H9 (cell line): ENCODE measurements around the gene GATAD2B. TPM values are rescaled to one million over a fixed set of nuclear protein-coding genes. Genes with fewer than 3 reads are reported as not detected.

Experiments used
- DNase-seq: peaks from one replicate; pipeline ENCODE4 v3.0.0-alpha.2; 2017
- H2AFZ ChIP-seq: one replicate; pipeline ENCODE4 v1.6.1; 2013; ENCODE audit warnings: mild to moderate bottlenecking, low read length, control low read depth, moderate library complexity
- H2AK5ac ChIP-seq: 2 replicates; pipeline ENCODE4 v1.6.1; 2013; ENCODE audit warnings: low read length, control low read depth, mixed read lengths; ENCODE audit not compliant: insufficient read length
- H2BK120ac ChIP-seq: one replicate; pipeline ENCODE4 v1.6.1; 2013; ENCODE audit warnings: low read depth, mild to moderate bottlenecking, low read length, control low read depth, inconsistent platforms; ENCODE audit not compliant: poor library complexity, severe bottlenecking
- H2BK12ac ChIP-seq: 2 replicates; pipeline ENCODE4 v1.6.1; 2013; ENCODE audit warnings: low read length, control low read depth, mixed read lengths, low read depth; ENCODE audit not compliant: insufficient read length
- H2BK15ac ChIP-seq: 2 replicates; pipeline ENCODE4 v1.6.1; 2013; ENCODE audit warnings: low read depth, low read length, control low read depth
- H2BK20ac ChIP-seq: one replicate; pipeline ENCODE4 v1.6.1; 2013; ENCODE audit warnings: low read depth, mild to moderate bottlenecking, low read length, control low read depth, inconsistent platforms; ENCODE audit not compliant: poor library complexity, severe bottlenecking
- H2BK5ac ChIP-seq: 2 replicates; pipeline ENCODE4 v1.6.1; 2013; ENCODE audit warnings: low read length, control low read depth, mixed read lengths; ENCODE audit not compliant: insufficient read length
- H3K14ac ChIP-seq: 2 replicates; pipeline ENCODE4 v1.6.1; 2013; ENCODE audit warnings: low read length, control low read depth; ENCODE audit not compliant: insufficient read depth
- H3K18ac ChIP-seq: 2 replicates; pipeline ENCODE4 v1.6.1; 2013; ENCODE audit warnings: low read depth, mild to moderate bottlenecking, mixed read lengths, low read length, control low read depth; ENCODE audit not compliant: insufficient read length
- H3K23ac ChIP-seq: 2 replicates; pipeline ENCODE4 v1.6.1; 2013; ENCODE audit warnings: low read length, control low read depth, mixed read lengths, low read depth; ENCODE audit not compliant: insufficient read length
- H3K23me2 ChIP-seq: 2 replicates; pipeline ENCODE4 v1.6.1; 2013; ENCODE audit warnings: low read depth, mild to moderate bottlenecking, mixed read lengths, low read length, control low read depth; ENCODE audit not compliant: insufficient read length, poor library complexity, severe bottlenecking
- H3K27ac ChIP-seq: 2 replicates; pipeline ENCODE4 v1.5.1; 2013; ENCODE audit warnings: low read length, control low read depth, mixed read lengths, low read depth; ENCODE audit not compliant: insufficient read length
- H3K27me3 ChIP-seq: 2 replicates; pipeline ENCODE4 v1.6.1; 2013; ENCODE audit warnings: low read length, control low read depth, inconsistent platforms; ENCODE audit not compliant: insufficient read depth
- H3K4ac ChIP-seq: 2 replicates; pipeline ENCODE4 v1.6.1; 2013; ENCODE audit warnings: low read depth, mild to moderate bottlenecking, control low read depth, inconsistent platforms, low read length, moderate library complexity
- H3K4me1 ChIP-seq: 2 replicates; pipeline ENCODE4 v1.6.1; 2013; ENCODE audit warnings: low read length, control low read depth, inconsistent platforms; ENCODE audit not compliant: insufficient read depth
- H3K4me2 ChIP-seq: 2 replicates; pipeline ENCODE4 v1.6.1; 2013; ENCODE audit warnings: low read length, control low read depth, mixed read lengths; ENCODE audit not compliant: insufficient read length, insufficient read depth
- H3K56ac ChIP-seq: 2 replicates; pipeline ENCODE4 v1.6.1; 2013; ENCODE audit warnings: low read depth, mild to moderate bottlenecking, mixed read lengths, low read length, control low read depth; ENCODE audit not compliant: insufficient read length
- H3K79me1 ChIP-seq: 2 replicates; pipeline ENCODE4 v1.6.1; 2013; ENCODE audit warnings: low read depth, mild to moderate bottlenecking, moderate library complexity, low read length, control low read depth, inconsistent platforms; ENCODE audit not compliant: insufficient read depth, poor library complexity, severe bottlenecking
- H3K79me2 ChIP-seq: 2 replicates; pipeline ENCODE4 v1.6.1; 2013; ENCODE audit warnings: low read length, control low read depth, inconsistent platforms; ENCODE audit not compliant: insufficient read depth
- H3K9ac ChIP-seq: 2 replicates; pipeline ENCODE4 v1.6.1; 2013; ENCODE audit warnings: low read length, control low read depth, mixed read lengths; ENCODE audit not compliant: insufficient read length; ENCODE audit errors: extremely low read depth
- H3K9me3 ChIP-seq: one replicate; pipeline ENCODE4 v1.6.1; 2013; ENCODE audit warnings: low read depth, low read length, inconsistent platforms; ENCODE audit not compliant: control insufficient read depth
- H3T11ph ChIP-seq: one replicate; pipeline ENCODE4 v1.6.1; 2013; ENCODE audit warnings: mild to moderate bottlenecking, low read length, control low read depth, inconsistent platforms
- H4K20me1 ChIP-seq: one replicate; pipeline ENCODE4 v1.6.1; 2013; ENCODE audit not compliant: control insufficient read depth, insufficient read length, insufficient read depth
- H4K5ac ChIP-seq: 2 replicates; pipeline ENCODE4 v1.6.1; 2013; ENCODE audit warnings: low read depth, mild to moderate bottlenecking, mixed read lengths, low read length, control low read depth; ENCODE audit not compliant: insufficient read length
- H4K8ac ChIP-seq: replicated peaks from 2 replicates; pipeline ENCODE4 v1.6.1; 2013; ENCODE audit warnings: low read length, control low read depth, mixed read lengths, low read depth; ENCODE audit not compliant: insufficient read length
- H4K91ac ChIP-seq: 2 replicates; pipeline ENCODE4 v1.6.1; 2013; ENCODE audit warnings: low read depth, mild to moderate bottlenecking, moderate library complexity, mixed read lengths, low read length, control low read depth; ENCODE audit not compliant: insufficient read length
- H3K27ac Mint-ChIP-seq, 3 experiments: 2 replicates in 2 of 3; 3 replicates in 1 of 3; pipeline ENCODE4 v1.8.0; 2020 to 2021; ENCODE audit warnings: mixed read lengths in 3 of 3, mild to moderate bottlenecking in 1 of 3, moderate library complexity in 1 of 3
- H3K27me3 Mint-ChIP-seq: 2 replicates; pipeline ENCODE4 v1.8.0; 2021; ENCODE audit warnings: low read depth, mild to moderate bottlenecking, moderate library complexity, mixed read lengths
- H3K36me3 Mint-ChIP-seq, 3 experiments: 2 replicates in 2 of 3; 3 replicates in 1 of 3; pipeline ENCODE4 v1.8.0; 2020 to 2021; ENCODE audit warnings: low read depth in 3 of 3, mixed read lengths in 3 of 3; ENCODE audit not compliant: insufficient read depth in 1 of 3
- H3K4me1 Mint-ChIP-seq, 2 experiments: 2 replicates each; pipeline ENCODE4 v1.8.0; 2020; ENCODE audit warnings: mixed read lengths in 2 of 2
- H3K4me3 Mint-ChIP-seq, 2 experiments: 2 replicates in 1 of 2; 3 replicates in 1 of 2; pipeline ENCODE4 v1.8.0; 2020 to 2021; ENCODE audit warnings: mild to moderate bottlenecking in 2 of 2, mixed read lengths in 2 of 2, moderate library complexity in 1 of 2
- H3K9me3 Mint-ChIP-seq, 2 experiments: 2 replicates in 1 of 2; 3 replicates in 1 of 2; pipeline ENCODE4 v1.8.0; 2020; ENCODE audit warnings: mild to moderate bottlenecking in 2 of 2, mixed read lengths in 2 of 2, moderate library complexity in 1 of 2
- WGBS: extraction: QIAGEN DNeasy Blood & Tissue Kit; methylation state at CpG from one replicate; pipeline ENCODE4 v1.1.7; 2013; ENCODE audit warnings: missing lambda C conversion rate, low lambda C conversion rate, mixed read lengths; ENCODE audit not compliant: insufficient read length; ENCODE audit errors: extremely low coverage; 5-methylcytosine and 5-hydroxymethylcytosine counted together
- total RNA-seq: library from RNA; stranded (reverse); gene quantifications from 2 replicates; pipeline ENCODE4 v1.2.1, GENCODE V29; 2021
- TF ChIP-seq, protein P1 (sequence below): fragments of 200-600 bp; sonication (generic); conservative IDR thresholded peaks from 3 replicates; pipeline ENCODE4 v1.8.0; 2021; ENCODE audit warnings: antibody characterized with exemption, mild to moderate bottlenecking

The GATAD2B gene
- total RNA-seq, 1 experiment from 2014 or later = 44.1 TPM

DNA sequence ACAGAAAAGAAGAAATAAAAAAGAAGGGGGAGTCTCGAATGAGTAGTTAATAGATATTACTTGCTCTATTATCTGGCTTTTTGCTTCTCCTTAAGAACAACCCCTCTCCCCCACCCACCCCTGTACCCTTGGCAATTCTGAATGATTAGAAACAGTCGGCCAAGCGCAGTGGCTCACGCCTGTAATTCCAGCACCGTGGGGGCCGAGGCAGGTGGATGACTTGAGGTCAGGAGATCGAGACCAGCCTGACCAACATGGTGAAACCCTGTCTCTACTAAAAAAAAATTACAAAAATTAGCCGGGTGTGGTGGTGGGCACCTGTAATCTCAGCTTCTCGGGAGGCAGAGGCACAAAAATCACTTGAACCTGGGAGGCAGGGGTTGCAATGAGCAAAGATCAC lies 42.7 kb downstream of the GATAD2B start:
- H3T11ph ChIP-seq = no peak overlapping the region
- Mint-ChIP-seq H3K27ac (peak overlapping the region in 2 of 3 experiments; percentile 45 to 77; a peak in 3 of 7 replicates), H3K4me3 (no peak overlapping the region), H3K27me3 (no peaks in the 10 kb centered on the region), H3K9me3 (no peaks in the 10 kb centered on the region), H3K4me1 (peaks cover 0 to 3% of the 10 kb centered on the region in 2 experiments; a peak in 3 of 4 replicates), H3K36me3 (peaks cover 0 to 2% (median 0%) of the 10 kb centered on the region in 3 experiments; a peak in 2 of 7 replicates)
- H3K79me1 ChIP-seq = peaks cover 3% of the 10 kb centered on the region
- no peak overlapping the region for H3K4me2 ChIP-seq
- no peak overlapping the region for H2BK120ac ChIP-seq
- H3K4me1 ChIP-seq = no peaks in the 10 kb centered on the region
- WGBS = no CpG with 5 or more reads among the region's 9 CpGs
- no peak overlapping the region for H3K9ac ChIP-seq
- no peak overlapping the region for H3K27ac ChIP-seq
- H4K91ac ChIP-seq = no peak overlapping the region
- no peaks in the 10 kb centered on the region for H3K23me2 ChIP-seq
- DNase-seq = no peak
- H4K5ac ChIP-seq = no peak overlapping the region
- no peak overlapping the region for H3K56ac ChIP-seq
- H4K8ac ChIP-seq = no peak overlapping the region
- H3K79me2 ChIP-seq = peaks cover 9% of the 10 kb centered on the region; the same call in 1 of the 2 replicates
- H2BK5ac ChIP-seq = no peak overlapping the region
- no peaks in the 10 kb centered on the region for H4K20me1 ChIP-seq
- H2AFZ ChIP-seq = no peak overlapping the region
- H3K18ac ChIP-seq = no peak overlapping the region
- no peaks in the 10 kb centered on the region for H3K9me3 ChIP-seq
- H2BK20ac ChIP-seq = no peak overlapping the region
- no peak overlapping the region for H2AK5ac ChIP-seq
- no peak overlapping the region for H3K4ac ChIP-seq
- H3K23ac ChIP-seq = no peak overlapping the region
- H3K27me3 ChIP-seq = no peaks in the 10 kb centered on the region
- TF ChIP-seq, protein P1, sequence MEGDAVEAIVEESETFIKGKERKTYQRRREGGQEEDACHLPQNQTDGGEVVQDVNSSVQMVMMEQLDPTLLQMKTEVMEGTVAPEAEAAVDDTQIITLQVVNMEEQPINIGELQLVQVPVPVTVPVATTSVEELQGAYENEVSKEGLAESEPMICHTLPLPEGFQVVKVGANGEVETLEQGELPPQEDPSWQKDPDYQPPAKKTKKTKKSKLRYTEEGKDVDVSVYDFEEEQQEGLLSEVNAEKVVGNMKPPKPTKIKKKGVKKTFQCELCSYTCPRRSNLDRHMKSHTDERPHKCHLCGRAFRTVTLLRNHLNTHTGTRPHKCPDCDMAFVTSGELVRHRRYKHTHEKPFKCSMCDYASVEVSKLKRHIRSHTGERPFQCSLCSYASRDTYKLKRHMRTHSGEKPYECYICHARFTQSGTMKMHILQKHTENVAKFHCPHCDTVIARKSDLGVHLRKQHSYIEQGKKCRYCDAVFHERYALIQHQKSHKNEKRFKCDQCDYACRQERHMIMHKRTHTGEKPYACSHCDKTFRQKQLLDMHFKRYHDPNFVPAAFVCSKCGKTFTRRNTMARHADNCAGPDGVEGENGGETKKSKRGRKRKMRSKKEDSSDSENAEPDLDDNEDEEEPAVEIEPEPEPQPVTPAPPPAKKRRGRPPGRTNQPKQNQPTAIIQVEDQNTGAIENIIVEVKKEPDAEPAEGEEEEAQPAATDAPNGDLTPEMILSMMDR = no peak
- no peak overlapping the region for H3K14ac ChIP-seq
- H2BK12ac ChIP-seq = no peak overlapping the region
- no peak overlapping the region for H2BK15ac ChIP-seq
